Thoracic aorta (tissue), 2 donors: Measurements from ENCODE around the gene SKAP1. TPM values are rescaled to one million over a fixed set of nuclear protein-coding genes. Genes with fewer than 3 reads are reported as not detected.

ENCODE experiments used
- ATAC-seq: fragments of 150-250 bp; one replicate; pipeline ENCODE4 v1.8.0; 2017; ENCODE audit warnings: low read depth; ENCODE audit not compliant: insufficient number of reproducible peaks, low FRiP score
- DNase-seq: peaks from one replicate; pipeline ENCODE4 v3.0.0-alpha.2; 2020; ENCODE audit warnings: low spot score
- H3K27ac ChIP-seq, 2 donors: fragments of 200-600 bp; sonication (generic); 1 replicate in 1 of 2; 2 replicates in 1 of 2; pipeline ENCODE4 v1.5.1; 2016; ENCODE audit warnings: mild to moderate bottlenecking in 2 of 2, moderate library complexity in 2 of 2
- H3K27me3 ChIP-seq: fragments of 200-600 bp; sonication (generic); replicated peaks from 2 replicates; pipeline ENCODE4 v1.6.0; 2016; ENCODE audit warnings: mild to moderate bottlenecking; ENCODE audit not compliant: insufficient read depth
- H3K36me3 ChIP-seq: fragments of 200-600 bp; sonication (generic); one replicate; pipeline ENCODE4 v1.5.1; 2016
- H3K4me1 ChIP-seq, 2 donors: fragments of 200-600 bp; sonication (generic); 1 replicate in 1 of 2; 2 replicates in 1 of 2; pipeline versions ENCODE4 v1.5.1 to v1.6.0; 2016; ENCODE audit warnings: low read depth in 2 of 2, mild to moderate bottlenecking in 1 of 2; ENCODE audit not compliant: control insufficient read depth in 1 of 2
- H3K4me3 ChIP-seq: fragments of 200-600 bp; sonication (generic); 2 replicates; pipeline ENCODE4 v1.5.1; 2016; ENCODE audit warnings: mild to moderate bottlenecking
- H3K9me3 ChIP-seq: fragments of 200-600 bp; sonication (generic); 2 replicates; pipeline ENCODE4 v1.5.1; 2016
- total RNA-seq, 2 donors: library from RNA; depleted of rRNA; stranded (reverse); fragments of >200 nt; gene quantifications; one replicate each; pipeline versions ENCODE4 v1.1.0 to v1.2.3, GENCODE V29; 2016
- TF ChIP-seq, protein P1 (sequence below): fragments of 200-600 bp; sonication (generic); IDR thresholded peaks from one replicate; pipeline ENCODE4 v1.5.1; 2019; ENCODE audit warnings: antibody characterized with exemption

The SKAP1 gene
- total RNA-seq = 1 to 10 TPM in 1 of 2 donors, not detected in 1; 2.6 TPM

DNA sequence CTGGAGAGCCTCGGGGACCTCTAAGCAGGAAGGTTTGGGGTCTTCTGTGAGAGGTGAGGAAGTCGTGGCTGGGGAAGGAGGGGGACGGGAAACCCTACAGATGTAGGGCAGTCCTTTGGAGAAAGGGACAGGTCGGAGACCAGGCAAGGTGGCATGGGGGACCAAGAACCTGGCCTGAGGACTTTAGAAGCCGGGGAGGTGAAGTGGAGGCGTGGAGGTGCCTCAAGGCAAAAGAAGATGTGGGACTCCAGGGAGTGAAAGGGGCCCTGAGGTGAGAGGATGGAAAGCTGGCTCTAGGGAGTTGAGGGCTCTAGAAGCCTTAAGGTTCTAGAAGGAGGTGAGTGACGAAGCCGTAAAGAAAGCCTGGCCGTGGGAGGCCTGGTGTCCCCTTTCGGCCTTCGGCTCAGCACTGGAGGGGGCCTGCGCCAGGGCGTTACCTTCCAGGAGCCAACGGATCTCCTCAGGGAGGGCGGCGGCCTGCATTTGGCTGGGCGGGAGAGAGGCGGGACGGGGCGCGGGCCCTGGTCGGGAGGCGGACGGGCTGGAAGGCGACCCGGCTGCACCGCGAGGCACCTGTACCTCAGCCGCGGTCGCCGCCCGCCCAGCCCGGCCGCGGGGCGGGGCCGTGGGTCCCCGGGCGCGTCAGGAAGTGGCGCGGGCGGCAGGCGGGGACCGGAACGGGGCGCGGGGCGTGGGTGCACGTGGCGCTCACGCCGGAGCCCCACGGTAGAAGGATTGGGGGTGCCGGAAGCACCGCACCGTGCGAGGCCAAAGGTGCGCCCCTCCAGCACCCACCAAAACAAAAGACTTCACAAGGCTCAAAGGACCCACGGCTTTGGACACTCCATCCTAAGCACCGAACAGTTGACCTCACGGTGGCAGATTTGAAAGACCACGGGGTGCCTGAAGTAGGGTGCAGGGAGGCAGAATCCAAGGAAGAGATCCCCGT, at the start of gene SKAP1:
TSS of gene SKAP1 (minus strand) at position 577 of the 949 bp plus-strand sequence.
- ATAC-seq (no peak), DNase-seq (no peak)
- Histone ChIP-seq H3K9me3 (no peaks in the 10 kb centered on the region), H3K4me1 (peaks cover 0 to 7% of the 10 kb centered on the region in 2 donors), H3K27me3 (no peaks in the 10 kb centered on the region), H3K36me3 (no peaks in the 10 kb centered on the region), H3K4me3 (peak within 1 kb of the TSS; percentile 52), H3K27ac (no peak within 1 kb of the TSS)
- TF ChIP-seq, protein P1, sequence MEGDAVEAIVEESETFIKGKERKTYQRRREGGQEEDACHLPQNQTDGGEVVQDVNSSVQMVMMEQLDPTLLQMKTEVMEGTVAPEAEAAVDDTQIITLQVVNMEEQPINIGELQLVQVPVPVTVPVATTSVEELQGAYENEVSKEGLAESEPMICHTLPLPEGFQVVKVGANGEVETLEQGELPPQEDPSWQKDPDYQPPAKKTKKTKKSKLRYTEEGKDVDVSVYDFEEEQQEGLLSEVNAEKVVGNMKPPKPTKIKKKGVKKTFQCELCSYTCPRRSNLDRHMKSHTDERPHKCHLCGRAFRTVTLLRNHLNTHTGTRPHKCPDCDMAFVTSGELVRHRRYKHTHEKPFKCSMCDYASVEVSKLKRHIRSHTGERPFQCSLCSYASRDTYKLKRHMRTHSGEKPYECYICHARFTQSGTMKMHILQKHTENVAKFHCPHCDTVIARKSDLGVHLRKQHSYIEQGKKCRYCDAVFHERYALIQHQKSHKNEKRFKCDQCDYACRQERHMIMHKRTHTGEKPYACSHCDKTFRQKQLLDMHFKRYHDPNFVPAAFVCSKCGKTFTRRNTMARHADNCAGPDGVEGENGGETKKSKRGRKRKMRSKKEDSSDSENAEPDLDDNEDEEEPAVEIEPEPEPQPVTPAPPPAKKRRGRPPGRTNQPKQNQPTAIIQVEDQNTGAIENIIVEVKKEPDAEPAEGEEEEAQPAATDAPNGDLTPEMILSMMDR = no peak

DNA sequence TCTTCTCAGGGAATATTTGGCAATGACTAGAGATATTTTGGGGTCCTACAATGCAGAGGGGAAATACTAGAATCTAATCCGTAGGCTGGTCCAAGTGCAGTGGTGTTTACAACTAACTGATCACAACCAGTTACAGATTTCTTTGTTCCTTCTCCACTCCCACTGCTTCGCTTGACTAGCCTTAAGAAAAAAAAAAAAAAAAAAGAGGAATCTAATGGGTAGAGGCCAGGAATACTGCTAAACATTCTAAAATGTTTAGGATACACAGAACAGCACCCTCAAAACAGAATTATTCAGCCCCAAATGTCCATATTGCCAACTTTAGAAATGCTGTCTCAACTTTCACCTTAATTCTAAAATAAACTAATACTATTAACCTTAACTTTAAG, 49.0 kb upstream of the SKAP1 start:
- H3K4me3 ChIP-seq = no peak overlapping the region
- DNase-seq (no peak), ATAC-seq (no peak)
- TF ChIP-seq, protein P1 = no peak
- no peaks in the 10 kb centered on the region for H3K36me3 ChIP-seq
- H3K27me3 ChIP-seq = no peaks in the 10 kb centered on the region
- no peaks in the 10 kb centered on the region for H3K4me1 ChIP-seq
- H3K27ac ChIP-seq = no peak overlapping the region
- no peaks in the 10 kb centered on the region for H3K9me3 ChIP-seq

DNA sequence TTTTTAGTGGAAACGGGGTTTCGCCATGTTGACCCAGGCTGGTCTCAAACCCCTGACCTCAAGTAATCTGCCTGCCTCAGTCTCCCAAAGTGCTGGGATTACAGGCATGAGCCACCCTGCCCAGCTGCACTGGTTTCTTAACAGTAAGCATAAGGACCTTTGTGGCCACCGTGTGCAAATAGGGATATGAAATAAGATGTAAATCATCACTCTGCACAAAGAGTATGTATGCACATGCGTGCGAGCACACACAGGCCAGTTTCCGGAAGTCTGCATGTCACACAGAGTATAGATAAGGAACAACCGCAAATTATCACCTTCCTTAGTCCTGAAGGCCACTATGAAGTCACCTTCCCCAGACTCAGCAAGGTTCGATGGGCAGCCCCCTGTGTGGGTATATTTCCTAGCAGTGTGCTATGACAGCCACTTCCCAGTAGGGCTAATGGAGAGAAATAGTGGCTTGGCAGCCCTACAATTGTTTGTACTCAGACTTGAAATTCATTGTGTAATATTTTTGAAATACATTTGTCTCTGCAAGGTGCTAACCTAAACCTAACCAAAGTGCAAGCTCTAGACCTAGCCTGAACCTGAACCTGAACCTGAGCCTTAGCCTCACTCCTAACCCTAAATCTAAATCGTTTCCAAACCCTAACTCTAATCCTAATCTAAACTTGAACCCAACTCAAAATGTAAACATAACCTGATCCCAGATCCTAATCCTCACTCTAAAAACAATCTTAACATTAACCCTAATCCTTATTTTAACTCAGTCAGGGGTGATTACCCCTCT, 48.4 kb upstream of the SKAP1 start:
- TF ChIP-seq, protein P1 = no peak
- Histone ChIP-seq H3K9me3 (no peaks in the 10 kb centered on the region), H3K27me3 (no peaks in the 10 kb centered on the region), H3K4me3 (no peak overlapping the region), H3K27ac (no peak overlapping the region), H3K36me3 (no peaks in the 10 kb centered on the region), H3K4me1 (no peaks in the 10 kb centered on the region)
- DNase-seq (no peak), ATAC-seq (no peak)

DNA sequence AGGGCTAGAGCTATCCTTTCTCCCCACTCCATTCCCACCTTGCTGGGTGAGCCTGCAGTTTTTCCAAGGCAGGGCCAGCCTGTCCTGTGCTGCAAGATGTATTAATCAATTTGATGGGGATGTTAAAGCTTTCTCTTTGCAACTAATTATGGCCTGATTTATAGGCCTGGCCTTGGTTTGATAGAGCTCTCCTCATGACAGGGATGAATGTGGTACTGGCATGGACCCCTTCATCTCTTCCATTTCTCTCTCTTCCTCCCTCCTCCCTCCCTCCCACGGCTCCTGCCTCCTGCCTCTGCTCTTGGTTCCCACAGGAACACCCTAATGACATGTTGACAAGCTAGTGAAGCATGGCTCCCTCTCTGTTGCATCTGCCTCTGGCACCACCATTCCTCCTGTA, 47.2 kb upstream of the SKAP1 start:
- Histone ChIP-seq H3K36me3 (no peaks in the 10 kb centered on the region), H3K27me3 (no peaks in the 10 kb centered on the region), H3K9me3 (no peaks in the 10 kb centered on the region), H3K4me1 (no peaks in the 10 kb centered on the region), H3K27ac (no peak overlapping the region), H3K4me3 (no peak overlapping the region)
- ATAC-seq (no peak), DNase-seq (no peak)
- TF ChIP-seq, protein P1 = no peak
